GM12891 (cell line): ENCODE data around the gene RAB1B.

Source experiments
- DNase-seq: peaks from one replicate; pipeline ENCODE4 v3.0.0; 2011; ENCODE audit warnings: low spot score; ENCODE audit not compliant: insufficient read length
- FAIRE-seq: peaks from 2 replicates; lab custom pipeline; 2011; peaks lifted over from hg19 to GRCh38; lab: Jason Lieb, UNC
- PAX5 ChIP-seq: IDR thresholded peaks from 2 replicates; pipeline ENCODE4 v1.6.1; 2011; ENCODE audit warnings: low read length, moderate library complexity, mild to moderate bottlenecking; ENCODE audit not compliant: insufficient read depth, severe bottlenecking
- POLR2A ChIP-seq: IDR thresholded peaks from 2 replicates; pipeline ENCODE4 v1.6.1; 2011; ENCODE audit warnings: low read depth, low read length, control low read depth
- POLR2AphosphoS5 ChIP-seq: IDR thresholded peaks from 2 replicates; pipeline ENCODE4 v1.6.1; 2011; ENCODE audit warnings: low read depth, low read length, control low read depth
- POU2F2 ChIP-seq: IDR thresholded peaks from 2 replicates; pipeline ENCODE4 v1.6.1; 2011; ENCODE audit warnings: low read depth, mild to moderate bottlenecking, control low read depth, low read length, moderate library complexity
- SPI1 ChIP-seq: IDR thresholded peaks from 2 replicates; pipeline ENCODE4 v1.6.1; 2011; ENCODE audit warnings: low read depth, low read length, control low read depth
- TAF1 ChIP-seq: IDR thresholded peaks from 2 replicates; pipeline ENCODE4 v1.6.1; 2011; ENCODE audit warnings: low read depth, low read length, control low read depth

Gene RAB1B

DNA sequence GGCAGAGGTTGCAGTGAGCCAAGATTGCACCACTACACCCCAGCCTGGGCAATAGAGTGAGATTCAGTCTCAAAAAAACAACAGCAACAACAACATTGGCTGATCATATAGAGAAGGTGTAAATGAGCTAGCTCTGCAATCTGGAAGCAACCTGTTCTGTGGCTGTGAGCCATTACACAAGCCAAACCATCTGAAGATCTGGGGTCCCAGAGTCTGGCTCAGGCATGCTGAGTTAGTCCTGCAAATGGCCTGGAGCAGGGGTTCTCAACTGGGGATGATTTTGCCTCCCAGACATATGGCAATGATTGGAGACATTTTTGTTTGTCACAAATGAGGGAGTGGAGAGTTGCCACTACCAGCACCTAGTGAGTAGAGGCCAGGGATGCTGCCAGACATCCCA lies 42.3 kb upstream of the RAB1B start:
- FAIRE-seq = no peak
- no peak for TF ChIP-seq POU2F2
- no peak for TF ChIP-seq TAF1
- no peak for TF ChIP-seq PAX5
- TF ChIP-seq POLR2AphosphoS5 = no peak
- TF ChIP-seq SPI1 = no peak
- no peak for TF ChIP-seq POLR2A
- DNase-seq = no peak

GRCh38 chr11:66227700-66228099 lies 40.7 kb upstream of the RAB1B start:
- TF ChIP-seq PAX5 = no peak
- TF ChIP-seq POLR2A = no peak
- no peak for TF ChIP-seq POU2F2
- TF ChIP-seq TAF1 = no peak
- TF ChIP-seq SPI1 = no peak
- TF ChIP-seq POLR2AphosphoS5 = no peak
- no peak for FAIRE-seq
- no peak for DNase-seq

- no peak for DNase-seq
- no peak for TF ChIP-seq POU2F2
- no peak for FAIRE-seq
These were observed 39.9 kb upstream of the RAB1B start for GRCh38 chr11:66228521-66228920.

- FAIRE-seq = no peak
- TF ChIP-seq PAX5 (no peak), POU2F2 (no peak), TAF1 (no peak), POLR2AphosphoS5 (no peak), SPI1 (no peak), POLR2A (no peak)
- DNase-seq = no peak
These were observed 38.3 kb upstream of the RAB1B start for GRCh38 chr11:66230156-66230555.

GRCh38 chr11:66230978-66231377 lies 37.5 kb upstream of the RAB1B start:
- FAIRE-seq (no peak), DNase-seq (no peak)
- no peak for TF ChIP-seq SPI1
- no peak for TF ChIP-seq TAF1
- TF ChIP-seq POU2F2 = no peak
- no peak for TF ChIP-seq PAX5
- no peak for TF ChIP-seq POLR2AphosphoS5
- no peak for TF ChIP-seq POLR2A

DNA sequence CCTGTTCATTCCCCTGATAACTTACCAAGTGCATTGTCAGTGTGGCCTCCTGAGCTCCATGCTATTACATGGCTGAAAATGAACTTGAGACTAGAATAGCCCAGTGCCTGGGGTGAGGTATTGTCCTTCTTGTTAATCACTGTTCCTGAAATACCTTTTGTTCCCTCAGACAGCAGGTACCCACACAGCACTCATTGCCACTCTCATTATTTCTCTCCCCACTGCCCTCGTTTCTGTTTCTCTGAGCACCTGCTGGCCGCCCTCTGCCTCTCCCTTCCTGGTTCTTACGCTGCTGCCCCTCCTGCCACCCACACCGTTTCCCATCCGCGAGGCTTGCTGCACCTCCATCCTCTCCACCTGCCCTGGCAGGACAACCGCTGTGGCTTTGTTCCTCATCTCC lies 36.9 kb upstream of the RAB1B start:
- DNase-seq (no peak), FAIRE-seq (no peak)
- TF ChIP-seq POLR2A = no peak
- TF ChIP-seq POU2F2 = no peak

DNA sequence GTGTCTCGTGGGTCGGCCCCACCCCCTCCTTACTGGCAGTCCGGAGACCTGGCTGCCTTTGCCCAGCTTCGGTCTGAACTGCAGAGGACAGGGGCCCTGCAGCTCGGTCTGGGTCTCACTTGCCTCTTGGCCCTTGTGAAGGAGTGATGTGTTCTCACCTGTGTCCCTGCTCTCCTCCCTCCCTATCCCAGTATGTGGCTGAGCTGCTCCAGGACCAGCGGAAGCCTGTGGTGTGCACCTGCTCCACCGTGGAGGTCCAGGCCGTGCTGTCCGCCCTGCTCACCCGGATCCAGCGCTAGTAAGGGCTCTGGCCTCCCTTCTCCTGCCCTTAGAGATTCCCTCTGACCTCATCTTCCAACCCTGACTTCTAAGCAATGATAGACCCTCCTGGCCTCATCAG lies 35.7 kb upstream of the RAB1B start:
- DNase-seq (no peak), FAIRE-seq (no peak)
- no peak for TF ChIP-seq POLR2A
- no peak for TF ChIP-seq POLR2AphosphoS5
- TF ChIP-seq POU2F2 = no peak
- no peak for TF ChIP-seq TAF1
- no peak for TF ChIP-seq PAX5
- no peak for TF ChIP-seq SPI1

- DNase-seq (no peak), FAIRE-seq (no peak)
- TF ChIP-seq SPI1 (no peak), PAX5 (no peak), TAF1 (no peak), POU2F2 (no peak), POLR2A (no peak), POLR2AphosphoS5 (no peak)
These were observed 35.1 kb upstream of the RAB1B start for GRCh38 chr11:66233301-66233700.

DNA sequence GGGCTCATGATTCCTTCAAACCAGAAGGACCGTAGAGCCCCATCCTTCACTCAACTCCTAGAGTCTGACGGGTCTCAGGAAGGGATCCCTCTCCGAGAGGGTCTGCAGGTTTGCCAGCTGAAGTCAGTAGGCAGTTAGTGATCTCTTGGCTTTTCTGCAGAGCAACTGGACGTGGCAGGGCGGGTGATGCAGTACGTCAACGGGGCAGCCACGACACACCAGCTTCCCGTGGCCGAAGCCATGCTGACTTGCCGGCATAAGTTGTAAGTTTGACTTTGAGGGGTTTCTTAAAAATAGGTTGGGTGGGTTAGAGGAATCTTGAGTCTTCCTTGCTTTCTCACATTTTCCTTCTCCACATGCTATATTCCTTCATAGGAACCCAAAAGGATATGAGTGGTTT lies 33.3 kb upstream of the RAB1B start:
- DNase-seq (no peak), FAIRE-seq (no peak)
- TF ChIP-seq TAF1 = no peak
- no peak for TF ChIP-seq SPI1
- TF ChIP-seq POLR2A = no peak
- TF ChIP-seq POU2F2 = no peak
- TF ChIP-seq POLR2AphosphoS5 = no peak
- no peak for TF ChIP-seq PAX5

- TF ChIP-seq POU2F2 = no peak
- TF ChIP-seq PAX5 = no peak
- no peak for TF ChIP-seq POLR2A
- no peak for TF ChIP-seq POLR2AphosphoS5
- TF ChIP-seq SPI1 = no peak
- no peak for TF ChIP-seq TAF1
- no peak for FAIRE-seq
- no peak for DNase-seq
These were observed 30.6 kb upstream of the RAB1B start for GRCh38 chr11:66237867-66238266.

DNA sequence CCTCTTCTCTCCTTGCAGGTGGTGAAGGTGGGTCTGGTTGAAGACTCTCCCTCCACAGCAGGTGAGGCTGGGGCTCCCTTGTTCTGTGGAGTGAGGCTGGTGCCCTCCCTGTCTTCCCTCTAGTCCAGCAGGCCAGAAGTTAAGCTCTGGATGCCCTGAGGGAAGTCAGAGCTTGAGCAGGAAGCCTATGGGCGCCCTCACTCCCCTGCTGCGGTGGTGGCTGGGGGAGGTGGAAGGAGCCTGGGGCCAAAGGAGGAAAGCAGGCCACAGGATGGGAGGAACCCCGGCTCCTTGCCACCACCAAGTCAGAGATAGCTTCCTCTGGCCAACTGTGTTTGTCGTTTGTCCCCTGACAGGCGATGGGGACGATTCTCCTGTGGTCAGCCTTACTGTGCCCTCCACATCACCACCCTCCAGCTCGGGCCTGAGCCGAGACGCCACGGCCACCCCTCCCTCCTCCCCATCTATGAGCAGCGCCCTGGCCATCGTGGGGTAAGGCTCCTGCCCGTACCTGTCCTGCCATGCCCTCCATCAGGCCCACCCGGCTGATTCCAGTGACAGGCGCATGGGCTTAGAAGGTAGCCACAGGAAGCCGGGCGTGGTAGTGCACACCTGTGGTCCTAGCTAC lies 29.5 kb upstream of the RAB1B start:
- no peak for TF ChIP-seq POLR2AphosphoS5
- TF ChIP-seq TAF1 = no peak
- TF ChIP-seq PAX5 = no peak
- TF ChIP-seq POU2F2 = no peak
- TF ChIP-seq POLR2A = no peak
- no peak for TF ChIP-seq SPI1
- no peak for FAIRE-seq
- DNase-seq = no peak

DNA sequence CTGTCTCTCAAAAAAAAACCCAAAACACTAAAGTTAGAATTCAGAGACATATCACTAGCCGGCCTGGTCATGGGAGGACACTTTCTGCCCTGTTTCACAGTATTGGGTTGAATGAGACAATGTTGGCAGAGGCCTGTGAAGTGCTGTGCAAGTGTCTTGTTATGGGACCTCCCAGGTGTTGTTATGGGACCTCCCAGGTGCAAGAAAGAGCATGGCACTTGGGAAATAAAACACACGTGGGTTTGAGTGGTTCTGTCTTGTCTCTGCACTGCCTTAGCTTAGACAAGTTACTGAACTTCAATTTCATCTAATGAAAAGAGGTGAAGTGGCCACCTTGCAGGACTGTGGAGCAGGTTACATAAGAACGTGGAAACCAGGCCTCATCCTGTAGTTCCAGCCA lies 28.9 kb upstream of the RAB1B start:
- TF ChIP-seq PAX5 (no peak), POLR2A (no peak), POLR2AphosphoS5 (no peak), TAF1 (no peak), SPI1 (no peak), POU2F2 (no peak)
- no peak for FAIRE-seq

More for the DNA sequence above, 28.9 kb upstream of the RAB1B start:
- DNase-seq = no peak
